H1 (cell line): Measurements from ENCODE around the gene SLC1A1. TPM values are rescaled to one million over a fixed set of nuclear protein-coding genes. Genes with fewer than 3 reads are reported as not detected.

Source experiments
- CTCF ChIA-PET: fragments of 300-600 bp; sonication (Branson Sonifier 250); formaldehyde crosslinking; loops from one replicate; lab custom pipeline; 2021; ENCODE audit not compliant: partially characterized antibody; lab: Charles Lee
- POLR2A ChIA-PET: fragments of 300-600 bp; sonication (Branson Sonifier 250); formaldehyde crosslinking; loops from one replicate; lab custom pipeline; 2021; ENCODE audit warnings: inconsistent platforms; ENCODE audit not compliant: partially characterized antibody; lab: Charles Lee
- DNase-seq, 2 experiments: peaks; one replicate each; pipeline versions ENCODE4 v3.0.0 to v3.0.0-alpha.2; 2010 to 2022; ENCODE audit warnings: low spot score in 2 of 2, low read depth in 1 of 2, mixed read lengths in 1 of 2
- FAIRE-seq: peaks from 2 replicates; lab custom pipeline; 2011; peaks lifted over from hg19 to GRCh38; lab: Jason Lieb, UNC
- H2AFZ ChIP-seq: 2 replicates; pipeline ENCODE4 v1.8.1; 2012; ENCODE audit warnings: low read length, inconsistent platforms
- H2AK5ac ChIP-seq: 2 replicates; pipeline ENCODE4 v1.6.1; 2013; ENCODE audit warnings: low read depth, low read length
- H2BK120ac ChIP-seq: replicated peaks from 2 replicates; pipeline ENCODE3; 2013; ENCODE audit warnings: low read depth, low read length, inconsistent platforms
- H2BK12ac ChIP-seq: 2 replicates; pipeline ENCODE4 v1.6.1; 2013; ENCODE audit warnings: low read depth, low read length
- H2BK15ac ChIP-seq: 2 replicates; pipeline ENCODE4 v1.6.1; 2013; ENCODE audit warnings: low read length
- H2BK20ac ChIP-seq: 2 replicates; pipeline ENCODE4 v1.6.1; 2013; ENCODE audit warnings: low read length
- H2BK5ac ChIP-seq: 2 replicates; pipeline ENCODE4 v1.6.1; 2013; ENCODE audit warnings: low read depth, low read length
- H3K14ac ChIP-seq: 2 replicates; pipeline ENCODE4 v1.6.1; 2013; ENCODE audit warnings: inconsistent platforms; ENCODE audit not compliant: insufficient read length
- H3K18ac ChIP-seq: 2 replicates; pipeline ENCODE4 v1.6.1; 2013; ENCODE audit warnings: low read length; ENCODE audit errors: extremely low read depth
- H3K23ac ChIP-seq: 2 replicates; pipeline ENCODE4 v1.6.1; 2013; ENCODE audit warnings: inconsistent platforms; ENCODE audit not compliant: insufficient read length
- H3K23me2 ChIP-seq: 2 replicates; pipeline ENCODE4 v1.6.1; 2013; ENCODE audit warnings: low read depth, low read length
- H3K27ac ChIP-seq: 2 replicates; pipeline ENCODE4 v1.6.1; 2011; ENCODE audit warnings: low read depth, low read length, inconsistent platforms
- H3K27me3 ChIP-seq, 4 experiments: replicated peaks in 1 of 4; 1 replicate in 1 of 4; 2 replicates in 3 of 4; pipeline versions ENCODE4 v1.6.1 to v1.8.1; 2011 to 2013; ENCODE audit warnings: low read length in 3 of 4, mild to moderate bottlenecking in 3 of 4, inconsistent platforms in 2 of 4, mixed read lengths in 2 of 4, moderate library complexity in 1 of 4; ENCODE audit not compliant: control insufficient read depth in 3 of 4, insufficient read depth in 3 of 4; ENCODE audit errors: extremely low read depth in 1 of 4
- H3K36me3 ChIP-seq, 4 experiments: 2 replicates each; pipeline versions ENCODE4 v1.6.1 to v1.8.1; 2011 to 2013; ENCODE audit warnings: mild to moderate bottlenecking in 4 of 4, low read length in 3 of 4, moderate library complexity in 2 of 4, control low read depth in 1 of 4, inconsistent platforms in 1 of 4; ENCODE audit not compliant: insufficient read depth in 4 of 4, control insufficient read depth in 2 of 4
- H3K4ac ChIP-seq: replicated peaks from 2 replicates; pipeline ENCODE3; 2013; ENCODE audit warnings: low read length, low read depth, mixed read lengths, inconsistent platforms; ENCODE audit not compliant: insufficient read length
- H3K4me1 ChIP-seq, 4 experiments: replicated peaks in 1 of 4; 1 replicate in 1 of 4; 2 replicates in 3 of 4; pipeline versions ENCODE4 v1.6.1 to v1.8.1; 2011 to 2013; ENCODE audit warnings: low read length in 3 of 4, inconsistent platforms in 2 of 4, mixed read lengths in 1 of 4; ENCODE audit not compliant: insufficient read depth in 4 of 4, control insufficient read depth in 3 of 4
- H3K4me2 ChIP-seq, 2 experiments: 2 replicates each; pipeline versions ENCODE4 v1.6.1 to v1.8.1; 2011 to 2013; ENCODE audit warnings: low read depth in 2 of 2, low read length in 2 of 2, control low read depth in 1 of 2, inconsistent platforms in 1 of 2, mild to moderate bottlenecking in 1 of 2; ENCODE audit not compliant: insufficient read depth in 1 of 2
- H3K4me3 ChIP-seq, 4 experiments: fragments of 200-600, 300-600 bp in 1 of 4; sonication (generic), shearing (Covaris generic), sonication (Bioruptor Twin) in 1 of 4; 2 replicates each; pipeline versions ENCODE4 v1.5.1 to v1.8.1; 2011 to 2016; ENCODE audit warnings: low read length in 4 of 4, low read depth in 3 of 4, control low read depth in 2 of 4, inconsistent platforms in 2 of 4, mild to moderate bottlenecking in 2 of 4, mixed read lengths in 1 of 4, moderate library complexity in 1 of 4; ENCODE audit not compliant: insufficient read depth in 2 of 4; ENCODE audit errors: extremely low read depth in 1 of 4
- H3K56ac ChIP-seq: replicated peaks from 2 replicates; pipeline ENCODE3; 2013; ENCODE audit warnings: low read depth, mild to moderate bottlenecking, mixed read lengths, low read length, inconsistent platforms; ENCODE audit not compliant: insufficient read length
- H3K79me1 ChIP-seq: 2 replicates; pipeline ENCODE4 v1.6.1; 2013; ENCODE audit warnings: low read depth, low read length, control low read depth
- H3K79me2 ChIP-seq, 2 experiments: 2 replicates each; pipeline versions ENCODE4 v1.6.1 to v1.8.1; 2012 to 2013; ENCODE audit warnings: low read length in 2 of 2, mild to moderate bottlenecking in 2 of 2, inconsistent platforms in 1 of 2; ENCODE audit not compliant: insufficient read depth in 2 of 2, control insufficient read depth in 1 of 2
- H3K9ac ChIP-seq, 4 experiments: replicated peaks in 1 of 4; 1 replicate in 1 of 4; 2 replicates in 3 of 4; pipeline versions ENCODE4 v1.6.1 to v1.8.1; 2011 to 2013; ENCODE audit warnings: low read depth in 3 of 4, low read length in 3 of 4, control low read depth in 2 of 4, mild to moderate bottlenecking in 2 of 4, moderate library complexity in 2 of 4, inconsistent platforms in 1 of 4; ENCODE audit errors: extremely low read depth in 1 of 4
- H3K9me3 ChIP-seq, 2 experiments: 2 replicates each; pipeline versions ENCODE4 v1.6.1 to v1.8.1; 2012 to 2013; ENCODE audit warnings: mild to moderate bottlenecking in 2 of 2, moderate library complexity in 2 of 2, control low read depth in 1 of 2, inconsistent platforms in 1 of 2, low read depth in 1 of 2, low read length in 1 of 2, mixed read lengths in 1 of 2; ENCODE audit not compliant: insufficient read depth in 2 of 2
- H4K20me1 ChIP-seq, 2 experiments: replicated peaks in 1 of 2; 2 replicates each; pipeline versions ENCODE3 to v1.8.1; 2011 to 2013; ENCODE audit warnings: inconsistent platforms in 2 of 2, low read length in 2 of 2, mild to moderate bottlenecking in 1 of 2; ENCODE audit not compliant: insufficient read depth in 2 of 2, control insufficient read depth in 1 of 2
- H4K5ac ChIP-seq: 2 replicates; pipeline ENCODE4 v1.6.1; 2013; ENCODE audit warnings: low read length, low read depth, mixed read lengths, inconsistent platforms; ENCODE audit not compliant: insufficient read length
- H4K8ac ChIP-seq: 2 replicates; pipeline ENCODE4 v1.8.0; 2013; ENCODE audit warnings: mild to moderate bottlenecking, moderate library complexity, low read length, inconsistent platforms; ENCODE audit not compliant: insufficient read depth; ENCODE audit errors: extremely low read depth
- H4K91ac ChIP-seq: replicated peaks from 2 replicates; pipeline ENCODE3; 2013; ENCODE audit warnings: low read length, mixed read lengths, inconsistent platforms; ENCODE audit not compliant: insufficient read length
- ATF3 ChIP-seq: IDR thresholded peaks from 2 replicates; pipeline ENCODE4 v1.6.1; 2011; ENCODE audit warnings: low read depth, mild to moderate bottlenecking, low read length; ENCODE audit not compliant: insufficient read depth
- BRCA1 ChIP-seq: IDR thresholded peaks from 2 replicates; pipeline ENCODE4 v1.6.1; 2012; ENCODE audit warnings: low read depth, low read length, improper control_type of control experiment
- EP300 ChIP-seq, 2 experiments: IDR thresholded peaks; 1 replicate in 1 of 2; 2 replicates in 1 of 2; pipeline ENCODE4 v1.6.1; 2011 to 2012; ENCODE audit warnings: low read depth in 2 of 2, low read length in 2 of 2, mild to moderate bottlenecking in 2 of 2, borderline replicate concordance in 1 of 2, inconsistent platforms in 1 of 2, moderate library complexity in 1 of 2
- GTF2F1 ChIP-seq: IDR thresholded peaks from 2 replicates; pipeline ENCODE4 v1.6.1; 2012; ENCODE audit warnings: low read depth, low read length, improper control_type of control experiment, borderline replicate concordance
- MAFK ChIP-seq: IDR thresholded peaks from 2 replicates; pipeline ENCODE4 v1.6.1; 2012; ENCODE audit warnings: low read depth, mild to moderate bottlenecking, improper control_type of control experiment, low read length
- RFX5 ChIP-seq: IDR thresholded peaks from 2 replicates; pipeline ENCODE4 v1.6.1; 2011; ENCODE audit warnings: low read depth, low read length, improper control_type of control experiment, borderline replicate concordance
- WGBS, 2 experiments: shearing (Covaris generic) in 1 of 2; methylation state at CpG; one replicate each; pipeline versions ENCODE4 v1.1.6 to v1.1.7; 2013 to 2015; ENCODE audit warnings: low lambda C conversion rate in 2 of 2, mixed read lengths in 2 of 2, inconsistent platforms in 1 of 2, low coverage in 1 of 2, missing lambda C conversion rate in 1 of 2; ENCODE audit not compliant: insufficient replicate concordance in 2 of 2, insufficient coverage in 1 of 2, insufficient read length in 1 of 2; ENCODE audit errors: extremely low coverage in 1 of 2, missing lambda C conversion rate in 1 of 2; 5-methylcytosine and 5-hydroxymethylcytosine counted together
- polyA plus RNA-seq, 7 experiments: library from polyadenylated mRNA; depleted of rRNA in 3 of 7; stranded (reverse) in 5 of 7; unstranded in 2 of 7; fragments of >200 nt in 5 of 7; fragments of 200-250 nt in 2 of 7; gene quantifications; 1 replicate in 5 of 7; 2 replicates in 1 of 7; 4 replicates in 1 of 7; pipeline versions ENCODE4 v1.2.1 to v1.2.3, GENCODE V29; 2011 to 2013; ENCODE audit warnings: missing spikeins in 2 of 7, mixed read lengths in 2 of 7
- total RNA-seq: library from RNA; stranded (reverse); fragmentation: NEBNext Ultra II Directional; extraction: Animal tissue kit (Norgen Biotek cat#: 25700); gene quantifications from 2 replicates; pipeline ENCODE4 v1.2.1, GENCODE V29; 2021
- TF ChIP-seq, protein P1 (sequence below), 3 experiments: IDR thresholded peaks; 1 replicate in 2 of 3; 2 replicates in 1 of 3; pipeline versions ENCODE4 v1.5.1 to v1.6.1; 2011; ENCODE audit warnings: low read length in 3 of 3, mild to moderate bottlenecking in 3 of 3, inconsistent platforms in 2 of 3, low read depth in 1 of 3, moderate library complexity in 1 of 3; ENCODE audit not compliant: insufficient read depth in 1 of 3; ENCODE audit errors: control extremely low read depth in 1 of 3

Gene SLC1A1
- total and polyA plus RNA-seq, 2 of the 8 experiments (the other 6 are each of a cell fraction or from before 2014, with no cell fraction given), result 4.7 to 11.7 TPM

- peaks cover 0 to 5% (median 2%) of the 10 kb centered on the region in 4 experiments; a peak in 2 of 7 replicates for H3K4me1 ChIP-seq
- ChIA-PET CTCF (interaction anchor here (3.0 kb wide), 1 partner anchor 11 kb away, joined by 7 read pairs; no protein-coding TSS in a partner anchor), POLR2A (no interaction called here)
- H3K14ac ChIP-seq, result no peak overlapping the region
- no peak overlapping the region for H3K27ac ChIP-seq
- H4K8ac ChIP-seq, result no peak overlapping the region
- H3K9ac ChIP-seq, result no peak overlapping the region
- H3K27me3 ChIP-seq, result no peaks in the 10 kb centered on the region
- H2AFZ ChIP-seq, result no peak overlapping the region
- H3K79me1 ChIP-seq, result no peaks in the 10 kb centered on the region
- H2BK120ac ChIP-seq, result no peak overlapping the region
- H3K9me3 ChIP-seq, result no peaks in the 10 kb centered on the region
- no peak overlapping the region for H3K56ac ChIP-seq
- no peak for FAIRE-seq
- H4K91ac ChIP-seq, result no peak overlapping the region
- H3K36me3 ChIP-seq, result no peaks in the 10 kb centered on the region
- no peaks in the 10 kb centered on the region for H3K79me2 ChIP-seq
- H2BK12ac ChIP-seq, result no peak overlapping the region
- H4K20me1 ChIP-seq, result no peaks in the 10 kb centered on the region
- H2AK5ac ChIP-seq, result no peak overlapping the region
- H3K23ac ChIP-seq, result no peak overlapping the region
- 88% methylated on average over 4 of the region's 4 CpGs; no CpG with 5 or more reads in 1 of the 2 experiments for WGBS, 2 experiments
- no peak overlapping the region for H2BK20ac ChIP-seq
- H2BK5ac ChIP-seq, result no peak overlapping the region
- H3K4ac ChIP-seq, result no peak overlapping the region
- no peak overlapping the region for H3K4me2 ChIP-seq
- H3K18ac ChIP-seq, result no peak overlapping the region
- H4K5ac ChIP-seq, result no peak overlapping the region
- no peak for DNase-seq
- H2BK15ac ChIP-seq, result no peak overlapping the region
- no peaks in the 10 kb centered on the region for H3K23me2 ChIP-seq
- H3K4me3 ChIP-seq, result no peak overlapping the region
- TF ChIP-seq BRCA1 (no peak), ATF3 (no peak), MAFK (no peak), RFX5 (no peak), EP300 (IDR thresholded peaks at IDR 0.05; ENCODE audit: borderline replicate concordance in 1 of 2, low read depth in 2 of 2, low read length in 2 of 2) (no peak), GTF2F1 (no peak)
- TF ChIP-seq, protein P1, sequence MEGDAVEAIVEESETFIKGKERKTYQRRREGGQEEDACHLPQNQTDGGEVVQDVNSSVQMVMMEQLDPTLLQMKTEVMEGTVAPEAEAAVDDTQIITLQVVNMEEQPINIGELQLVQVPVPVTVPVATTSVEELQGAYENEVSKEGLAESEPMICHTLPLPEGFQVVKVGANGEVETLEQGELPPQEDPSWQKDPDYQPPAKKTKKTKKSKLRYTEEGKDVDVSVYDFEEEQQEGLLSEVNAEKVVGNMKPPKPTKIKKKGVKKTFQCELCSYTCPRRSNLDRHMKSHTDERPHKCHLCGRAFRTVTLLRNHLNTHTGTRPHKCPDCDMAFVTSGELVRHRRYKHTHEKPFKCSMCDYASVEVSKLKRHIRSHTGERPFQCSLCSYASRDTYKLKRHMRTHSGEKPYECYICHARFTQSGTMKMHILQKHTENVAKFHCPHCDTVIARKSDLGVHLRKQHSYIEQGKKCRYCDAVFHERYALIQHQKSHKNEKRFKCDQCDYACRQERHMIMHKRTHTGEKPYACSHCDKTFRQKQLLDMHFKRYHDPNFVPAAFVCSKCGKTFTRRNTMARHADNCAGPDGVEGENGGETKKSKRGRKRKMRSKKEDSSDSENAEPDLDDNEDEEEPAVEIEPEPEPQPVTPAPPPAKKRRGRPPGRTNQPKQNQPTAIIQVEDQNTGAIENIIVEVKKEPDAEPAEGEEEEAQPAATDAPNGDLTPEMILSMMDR (IDR thresholded peaks at IDR 0.05; ENCODE audit: control extremely low read depth in 1 of 3, insufficient read depth in 1 of 3, low read depth in 1 of 3, low read length in 3 of 3), result no peak
These were observed 104.3 kb downstream of the SLC1A1 start for GRCh38 chr9:4594545-4594944.
